NCI-H526 treated with DMSO at 0.1 percent for 48 hours (cell line): ENCODE measurements around the gene EDC4.
"Not testable (repeated sequence)": the region's sequence is repeated elsewhere in the genome, so short reads cannot be mapped to it uniquely, and the experiment has no call there.

ENCODE experiments used
- DNase-seq: peaks from one replicate; lab custom pipeline; 2025; lab: John Stamatoyannopoulos, UW

EDC4 gene

GRCh38 chr16:67909056-67909742 is 36.3 kb downstream of the EDC4 start:
- no peak for DNase-seq

GRCh38 chr16:67910158-67910557 is 37.3 kb downstream of the EDC4 start:
- no peak for DNase-seq

GRCh38 chr16:67914758-67915495 is 42.1 kb downstream of the EDC4 start:
- DNase-seq = no peak

GRCh38 chr16:67915496-67915769 is 42.6 kb downstream of the EDC4 start:
- not testable (repeated sequence) for DNase-seq

- DNase-seq = no peak
Observed at GRCh38 chr16:67915831-67916723, 43.2 kb downstream of the EDC4 start.

- no peak for DNase-seq
Observed at GRCh38 chr16:67917140-67917851, 44.4 kb downstream of the EDC4 start.

- DNase-seq = no peak
Observed at GRCh38 chr16:67917852-67918236, 45.0 kb downstream of the EDC4 start.

GRCh38 chr16:67919622-67920221 is 46.9 kb downstream of the EDC4 start:
- DNase-seq = no peak

GRCh38 chr16:67922221-67922620 is 49.4 kb downstream of the EDC4 start:
- DNase-seq = no peak

GRCh38 chr16:67922740-67923139 is 49.9 kb downstream of the EDC4 start:
- no peak for DNase-seq

GRCh38 chr16:67923414-67924116 is 50.7 kb downstream of the EDC4 start:
- DNase-seq = no peak

- DNase-seq = no peak
Observed at GRCh38 chr16:67924140-67924906, 51.5 kb downstream of the EDC4 start.

GRCh38 chr16:67926181-67926750 is 53.4 kb downstream of the EDC4 start:
- peak; percentile 81 for DNase-seq

- DNase-seq = no peak
Observed at GRCh38 chr16:67927131-67927941, 54.5 kb downstream of the EDC4 start.

GRCh38 chr16:67928147-67928546 is 55.3 kb downstream of the EDC4 start:
- no peak for DNase-seq

- DNase-seq = peak; percentile 3
Observed at GRCh38 chr16:67928561-67929364, 55.9 kb downstream of the EDC4 start.

GRCh38 chr16:67930191-67930590 is 57.3 kb downstream of the EDC4 start:
- no peak for DNase-seq

GRCh38 chr16:67930678-67931211 is 57.9 kb downstream of the EDC4 start:
- no peak for DNase-seq
